Esophagus (tissue), 2 donors: ENCODE measurements around the gene GPRIN3. TPM values are rescaled to one million over a fixed set of nuclear protein-coding genes. Genes with fewer than 3 reads are reported as not detected.
A peak's percentile ranks its signal among the peaks of the same experiment; 100 is the strongest.

ENCODE experiments used
- H3K27ac ChIP-seq, 2 donors: one replicate each; pipeline ENCODE4 v1.5.1; 2013; ENCODE audit warnings: low read depth in 2 of 2, mild to moderate bottlenecking in 2 of 2, inconsistent platforms in 1 of 2, low read length in 1 of 2, moderate library complexity in 1 of 2
- H3K27me3 ChIP-seq, 2 donors: one replicate each; pipeline ENCODE4 v1.6.1; 2013; ENCODE audit warnings: low read length in 2 of 2, control low read depth in 1 of 2, mild to moderate bottlenecking in 1 of 2; ENCODE audit not compliant: insufficient read depth in 2 of 2, control insufficient read depth in 1 of 2
- H3K36me3 ChIP-seq, 2 donors: one replicate each; pipeline ENCODE4 v1.6.1; 2013; ENCODE audit warnings: low read length in 1 of 2; ENCODE audit not compliant: control insufficient read depth in 2 of 2, insufficient read depth in 2 of 2
- H3K4me1 ChIP-seq, 2 donors: one replicate each; pipeline ENCODE4 v1.6.1; 2013; ENCODE audit warnings: low read length in 1 of 2; ENCODE audit not compliant: control insufficient read depth in 2 of 2, insufficient read depth in 2 of 2
- H3K4me3 ChIP-seq, 2 donors: one replicate each; pipeline ENCODE4 v1.5.1; 2013; ENCODE audit warnings: low read length in 2 of 2, mild to moderate bottlenecking in 2 of 2, low read depth in 1 of 2, moderate library complexity in 1 of 2
- H3K9me3 ChIP-seq, 2 donors: one replicate each; pipeline ENCODE4 v1.6.1; 2013; ENCODE audit warnings: mild to moderate bottlenecking in 2 of 2, low read depth in 1 of 2, low read length in 1 of 2, moderate library complexity in 1 of 2; ENCODE audit not compliant: control insufficient read depth in 2 of 2, insufficient read depth in 1 of 2
- WGBS, 2 donors: extraction: QIAGEN DNeasy Blood & Tissue Kit; methylation state at CpG; one replicate each; pipeline ENCODE4 v1.1.7; 2013; 5-methylcytosine and 5-hydroxymethylcytosine counted together
- polyA plus RNA-seq, 2 donors: library from polyadenylated mRNA; stranded (reverse); fragments of 200-250 nt; gene quantifications; one replicate each; pipeline ENCODE4 v1.2.3, GENCODE V29; 2013
- donor health status: healthy with polysubstance abuse.
- donor health status: Bipolar disorder and iron deficiency.

GPRIN3 gene
- polyA plus RNA-seq, 2 donors: 0.20 to 0.24 TPM

- Histone ChIP-seq H3K4me1 (no peaks in the 10 kb centered on the region), H3K27ac (no peak overlapping the region), H3K9me3 (no peaks in the 10 kb centered on the region), H3K36me3 (no peaks in the 10 kb centered on the region), H3K27me3 (no peaks in the 10 kb centered on the region), H3K4me3 (no peak overlapping the region)
- 50 to 72% methylated on average over 4 of the region's 4 CpGs for WGBS, 2 donors
Observed at GRCh38 chr4:89336818-89337420, 29.3 kb upstream of the GPRIN3 start.

GRCh38 chr4:89334830-89335229, 27.2 kb upstream of the GPRIN3 start:
- H3K4me3 ChIP-seq: no peak overlapping the region
- no peak overlapping the region for H3K27ac ChIP-seq
- no peaks in the 10 kb centered on the region for H3K4me1 ChIP-seq
- no peaks in the 10 kb centered on the region for H3K9me3 ChIP-seq
- H3K27me3 ChIP-seq: no peaks in the 10 kb centered on the region
- no peaks in the 10 kb centered on the region for H3K36me3 ChIP-seq
- WGBS, 2 donors: 48 to 55% methylated on average over 4 of the region's 4 CpGs

GRCh38 chr4:89334311-89334710, 26.7 kb upstream of the GPRIN3 start:
- no peaks in the 10 kb centered on the region for H3K9me3 ChIP-seq
- H3K27ac ChIP-seq: no peak overlapping the region
- H3K36me3 ChIP-seq: no peaks in the 10 kb centered on the region
- no peak overlapping the region for H3K4me3 ChIP-seq
- no peaks in the 10 kb centered on the region for H3K27me3 ChIP-seq
- no peaks in the 10 kb centered on the region for H3K4me1 ChIP-seq

- H3K36me3 ChIP-seq: no peaks in the 10 kb centered on the region
- H3K27ac ChIP-seq: no peak overlapping the region
- no peak overlapping the region for H3K4me3 ChIP-seq
- H3K4me1 ChIP-seq: no peaks in the 10 kb centered on the region
- no peaks in the 10 kb centered on the region for H3K9me3 ChIP-seq
- WGBS, 2 donors: 79 to 88% methylated on average over 5 of the region's 5 CpGs
- no peaks in the 10 kb centered on the region for H3K27me3 ChIP-seq
Observed at GRCh38 chr4:89331686-89332544, 24.3 kb upstream of the GPRIN3 start.

- Histone ChIP-seq H3K9me3 (no peaks in the 10 kb centered on the region), H3K27me3 (no peaks in the 10 kb centered on the region), H3K4me1 (no peaks in the 10 kb centered on the region), H3K27ac (no peak overlapping the region), H3K36me3 (no peaks in the 10 kb centered on the region), H3K4me3 (no peak overlapping the region)
- WGBS, 2 donors: 79 to 89% methylated on average over 2 of the region's 2 CpGs
Observed at GRCh38 chr4:89331197-89331596, 23.6 kb upstream of the GPRIN3 start.

GRCh38 chr4:89329280-89329679, 21.7 kb upstream of the GPRIN3 start:
- Histone ChIP-seq H3K27me3 (no peaks in the 10 kb centered on the region), H3K36me3 (no peaks in the 10 kb centered on the region), H3K27ac (no peak overlapping the region), H3K4me3 (no peak overlapping the region), H3K4me1 (no peaks in the 10 kb centered on the region), H3K9me3 (no peaks in the 10 kb centered on the region)
- WGBS, 2 donors: 72 to 73% methylated on average over 1 of the region's 1 CpG

GRCh38 chr4:89324671-89325070, 17.1 kb upstream of the GPRIN3 start:
- no peaks in the 10 kb centered on the region for H3K9me3 ChIP-seq
- no peaks in the 10 kb centered on the region for H3K27me3 ChIP-seq
- H3K4me3 ChIP-seq: no peak overlapping the region
- H3K36me3 ChIP-seq: no peaks in the 10 kb centered on the region
- no peaks in the 10 kb centered on the region for H3K4me1 ChIP-seq
- WGBS, 2 donors: 41 to 49% methylated on average over 2 of the region's 2 CpGs
- H3K27ac ChIP-seq: no peak overlapping the region

- no peaks in the 10 kb centered on the region for H3K4me1 ChIP-seq
- no peaks in the 10 kb centered on the region for H3K9me3 ChIP-seq
- no peak overlapping the region for H3K4me3 ChIP-seq
- H3K36me3 ChIP-seq: no peaks in the 10 kb centered on the region
- no peak overlapping the region for H3K27ac ChIP-seq
- no peaks in the 10 kb centered on the region for H3K27me3 ChIP-seq
Observed at GRCh38 chr4:89322671-89323070, 15.1 kb upstream of the GPRIN3 start.

- Histone ChIP-seq H3K36me3 (no peaks in the 10 kb centered on the region), H3K9me3 (no peaks in the 10 kb centered on the region), H3K27ac (no peak overlapping the region), H3K27me3 (no peaks in the 10 kb centered on the region), H3K4me1 (no peaks in the 10 kb centered on the region), H3K4me3 (no peak overlapping the region)
- WGBS, 2 donors: 95 to 96% methylated on average over 2 of the region's 2 CpGs
Observed at GRCh38 chr4:89319756-89320155, 12.2 kb upstream of the GPRIN3 start.

- WGBS, 2 donors: 47 to 49% methylated on average over 3 of the region's 3 CpGs
- H3K9me3 ChIP-seq: no peaks in the 10 kb centered on the region
- no peaks in the 10 kb centered on the region for H3K4me1 ChIP-seq
- no peak overlapping the region for H3K4me3 ChIP-seq
- H3K27me3 ChIP-seq: no peaks in the 10 kb centered on the region
- no peaks in the 10 kb centered on the region for H3K36me3 ChIP-seq
- H3K27ac ChIP-seq: peak overlapping the region in 1 of 2 donors; percentile 30
Observed at GRCh38 chr4:89316931-89317366, 9.3 kb upstream of the GPRIN3 start.
